AG04449 (cell line): ENCODE results near the gene TARS1.

ENCODE experiments used
- CTCF ChIA-PET: fragments of 350-600 bp; formaldehyde crosslinking; extraction: SDS; loops from one replicate; lab custom pipeline; 2021; ENCODE audit warnings: antibody characterized with exemption; lab: Yijun Ruan, JAX
- POLR2A ChIA-PET: fragments of 400-600, 350-600 bp; formaldehyde crosslinking; extraction: SDS; loops from one replicate; lab custom pipeline; 2020; ENCODE audit warnings: antibody characterized with exemption, inconsistent platforms; lab: Yijun Ruan, JAX
- DNase-seq: peaks from one replicate; pipeline ENCODE4 v3.0.0-alpha.2; 2010; ENCODE audit warnings: low read depth, low spot score
- H3K4me3 ChIP-seq: 2 replicates; pipeline ENCODE4 v1.5.1; 2011; ENCODE audit warnings: low read depth, mild to moderate bottlenecking, control low read depth, low read length
- CTCF ChIP-seq: IDR thresholded peaks from one replicate; pipeline ENCODE4 v1.5.1; 2011; ENCODE audit warnings: mild to moderate bottlenecking, moderate library complexity, low read length, control low read depth, inconsistent platforms; ENCODE audit not compliant: insufficient read depth; ENCODE audit errors: missing control alignments

Gene TARS1

GRCh38 chr5:33487236-33487635, 46.5 kb downstream of the TARS1 start:
- POLR2A ChIA-PET = no interaction called here
- CTCF ChIA-PET = interaction anchor here (1.0 to 1.5 kb wide), 4 partner anchors 18 to 490 kb away, joined by 3 to 5 read pairs (median 4); no protein-coding TSS in a partner anchor
- H3K4me3 ChIP-seq = no peak overlapping the region
- no peak for TF ChIP-seq CTCF
- no peak for DNase-seq

GRCh38 chr5:33488558-33489355, 48.0 kb downstream of the TARS1 start:
- DNase-seq = no peak
- ChIA-PET POLR2A (no interaction called here), CTCF (interaction anchor here (0.6 to 0.7 kb wide), 2 partner anchors 479 to 853 kb away, joined by 3 read pairs; no protein-coding TSS in a partner anchor)

GRCh38 chr5:33489481-33490067, 48.8 kb downstream of the TARS1 start:
- CTCF ChIA-PET = interaction anchor here (0.7 kb wide), 1 partner anchor 478 kb away, joined by 3 read pairs; no protein-coding TSS in a partner anchor

More at GRCh38 chr5:33488558-33489355, 48.0 kb downstream of the TARS1 start:
- no peak for TF ChIP-seq CTCF
- no peak overlapping the region for H3K4me3 ChIP-seq

GRCh38 chr5:33490071-33490665, 49.4 kb downstream of the TARS1 start:
- no peak overlapping the region for H3K4me3 ChIP-seq
- TF ChIP-seq CTCF = no peak
- POLR2A ChIA-PET = no interaction called here
- no peak for DNase-seq
- CTCF ChIA-PET = interaction anchor here (1.2 kb wide), 1 partner anchor 480 kb away, joined by 7 read pairs; no protein-coding TSS in a partner anchor

More at GRCh38 chr5:33489481-33490067, 48.8 kb downstream of the TARS1 start:
- POLR2A ChIA-PET = no interaction called here
- no peak for DNase-seq
- no peak overlapping the region for H3K4me3 ChIP-seq
- no peak for TF ChIP-seq CTCF

GRCh38 chr5:33491941-33492340, 51.2 kb downstream of the TARS1 start:
- no peak overlapping the region for H3K4me3 ChIP-seq
- ChIA-PET CTCF (no interaction called here), POLR2A (interaction anchor here (1.7 kb wide), 1 partner anchor 12 kb away, joined by 3 read pairs; no protein-coding TSS in a partner anchor)
- no peak for TF ChIP-seq CTCF
- DNase-seq = no peak

GRCh38 chr5:33494466-33494865, 53.7 kb downstream of the TARS1 start:
- no peak for DNase-seq
- CTCF ChIA-PET = interaction anchor here (0.6 to 1.6 kb wide), 2 partner anchors 475 to 477 kb away, joined by 4 to 5 read pairs; no protein-coding TSS in a partner anchor
- TF ChIP-seq CTCF = no peak
- no peak overlapping the region for H3K4me3 ChIP-seq
- POLR2A ChIA-PET = no interaction called here
